GM19193 (cell line): ENCODE measurements around the gene SETBP1.

Experiments
- POLR2A ChIP-seq: IDR thresholded peaks from 4 replicates; pipeline ENCODE4 v1.6.1; 2011; ENCODE audit not compliant: insufficient read depth, insufficient read length; ENCODE audit errors: extremely low read depth

The SETBP1 gene

GRCh38 chr18:44742718-44743311 lies 62.1 kb downstream of the SETBP1 start:
- no peak for TF ChIP-seq POLR2A

- no peak for TF ChIP-seq POLR2A
Observed at GRCh38 chr18:44743631-44744030, 62.9 kb downstream of the SETBP1 start.

GRCh38 chr18:44744161-44745121 lies 63.8 kb downstream of the SETBP1 start:
- no peak for TF ChIP-seq POLR2A

GRCh38 chr18:44747157-44747556 lies 66.5 kb downstream of the SETBP1 start:
- no peak for TF ChIP-seq POLR2A

- no peak for TF ChIP-seq POLR2A
Observed at GRCh38 chr18:44748582-44748981, 67.9 kb downstream of the SETBP1 start.

- no peak for TF ChIP-seq POLR2A
Observed at GRCh38 chr18:44750774-44751173, 70.1 kb downstream of the SETBP1 start.

- TF ChIP-seq POLR2A: no peak
Observed at GRCh38 chr18:44754567-44754966, 73.9 kb downstream of the SETBP1 start.

GRCh38 chr18:44758861-44759631 lies 78.4 kb downstream of the SETBP1 start:
- TF ChIP-seq POLR2A: no peak

- TF ChIP-seq POLR2A: no peak
Observed at GRCh38 chr18:44759925-44760342, 79.2 kb downstream of the SETBP1 start.

- no peak for TF ChIP-seq POLR2A
Observed at GRCh38 chr18:44761812-44762211, 81.1 kb downstream of the SETBP1 start.

- TF ChIP-seq POLR2A: no peak
Observed at GRCh38 chr18:44763327-44763726, 82.6 kb downstream of the SETBP1 start.

GRCh38 chr18:44764863-44765262 lies 84.2 kb downstream of the SETBP1 start:
- TF ChIP-seq POLR2A: no peak

GRCh38 chr18:44765456-44765855 lies 84.8 kb downstream of the SETBP1 start:
- TF ChIP-seq POLR2A: no peak

GRCh38 chr18:44766450-44766849 lies 85.8 kb downstream of the SETBP1 start:
- TF ChIP-seq POLR2A: no peak

GRCh38 chr18:44767807-44768206 lies 87.1 kb downstream of the SETBP1 start:
- no peak for TF ChIP-seq POLR2A
